VCaP (cell line): ENCODE measurements around the gene APOBEC3G.

ENCODE experiments used
- H3K27ac ChIP-seq: fragments of 450-650 bp; 2 replicates; pipeline ENCODE4 v1.5.1; 2017
- TF ChIP-seq, protein P1 (sequence below): fragments of 450-650 bp; conservative IDR thresholded peaks from 2 replicates; pipeline ENCODE4 v1.5.1; 2017; ENCODE audit warnings: mild to moderate bottlenecking, moderate library complexity

Gene APOBEC3G

DNA sequence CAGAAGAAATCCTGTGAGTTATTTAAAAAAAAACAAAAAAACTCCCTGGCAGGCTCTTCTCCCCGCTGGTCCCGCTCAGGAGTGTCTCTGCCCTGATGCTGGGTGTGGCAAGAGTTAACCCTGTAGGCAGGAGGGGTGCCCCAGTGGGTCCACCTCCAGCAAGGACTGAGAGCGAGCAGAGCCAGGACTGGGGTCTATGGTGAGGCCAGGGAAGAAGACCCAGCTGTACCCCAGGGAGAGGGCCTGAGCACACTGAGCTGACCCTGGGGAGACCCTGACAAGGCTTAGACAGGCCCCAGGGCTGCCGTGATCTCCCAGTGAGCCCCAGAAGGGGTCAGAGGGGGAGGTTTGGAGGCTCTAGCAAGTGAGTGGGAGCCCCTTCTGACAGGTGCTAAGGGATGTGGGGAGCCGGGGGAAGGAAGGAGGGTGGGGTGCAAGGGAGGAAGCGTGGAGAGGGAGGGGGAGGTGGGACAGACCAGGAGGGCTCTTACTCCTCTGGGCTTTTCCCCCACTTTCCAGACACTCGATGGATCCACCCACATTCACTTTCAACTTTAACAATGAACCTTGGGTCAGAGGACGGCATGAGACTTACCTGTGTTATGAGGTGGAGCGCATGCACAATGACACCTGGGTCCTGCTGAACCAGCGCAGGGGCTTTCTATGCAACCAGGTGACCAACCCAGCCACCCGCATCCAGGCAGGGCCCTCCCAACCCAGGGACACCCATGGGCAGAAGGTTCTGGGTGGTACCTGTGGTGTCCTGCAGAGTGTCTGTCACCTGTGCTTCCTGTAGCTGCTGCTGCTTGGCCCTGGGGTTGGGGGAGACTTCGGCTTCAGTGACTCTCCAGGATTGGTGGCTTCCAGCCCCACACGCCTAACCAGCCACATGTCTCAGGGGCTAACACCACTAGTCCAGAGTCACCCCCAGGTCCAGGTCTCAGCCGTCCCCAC is 6.4 kb downstream of the APOBEC3G start:
- TF ChIP-seq, protein P1, sequence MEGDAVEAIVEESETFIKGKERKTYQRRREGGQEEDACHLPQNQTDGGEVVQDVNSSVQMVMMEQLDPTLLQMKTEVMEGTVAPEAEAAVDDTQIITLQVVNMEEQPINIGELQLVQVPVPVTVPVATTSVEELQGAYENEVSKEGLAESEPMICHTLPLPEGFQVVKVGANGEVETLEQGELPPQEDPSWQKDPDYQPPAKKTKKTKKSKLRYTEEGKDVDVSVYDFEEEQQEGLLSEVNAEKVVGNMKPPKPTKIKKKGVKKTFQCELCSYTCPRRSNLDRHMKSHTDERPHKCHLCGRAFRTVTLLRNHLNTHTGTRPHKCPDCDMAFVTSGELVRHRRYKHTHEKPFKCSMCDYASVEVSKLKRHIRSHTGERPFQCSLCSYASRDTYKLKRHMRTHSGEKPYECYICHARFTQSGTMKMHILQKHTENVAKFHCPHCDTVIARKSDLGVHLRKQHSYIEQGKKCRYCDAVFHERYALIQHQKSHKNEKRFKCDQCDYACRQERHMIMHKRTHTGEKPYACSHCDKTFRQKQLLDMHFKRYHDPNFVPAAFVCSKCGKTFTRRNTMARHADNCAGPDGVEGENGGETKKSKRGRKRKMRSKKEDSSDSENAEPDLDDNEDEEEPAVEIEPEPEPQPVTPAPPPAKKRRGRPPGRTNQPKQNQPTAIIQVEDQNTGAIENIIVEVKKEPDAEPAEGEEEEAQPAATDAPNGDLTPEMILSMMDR, result no peak

GRCh38 chr22:39084666-39085065 is 7.6 kb downstream of the APOBEC3G start:
- no peak overlapping the region for H3K27ac ChIP-seq
- TF ChIP-seq, protein P1, result no peak

More for the DNA sequence above, 6.4 kb downstream of the APOBEC3G start:
- no peak overlapping the region for H3K27ac ChIP-seq

DNA sequence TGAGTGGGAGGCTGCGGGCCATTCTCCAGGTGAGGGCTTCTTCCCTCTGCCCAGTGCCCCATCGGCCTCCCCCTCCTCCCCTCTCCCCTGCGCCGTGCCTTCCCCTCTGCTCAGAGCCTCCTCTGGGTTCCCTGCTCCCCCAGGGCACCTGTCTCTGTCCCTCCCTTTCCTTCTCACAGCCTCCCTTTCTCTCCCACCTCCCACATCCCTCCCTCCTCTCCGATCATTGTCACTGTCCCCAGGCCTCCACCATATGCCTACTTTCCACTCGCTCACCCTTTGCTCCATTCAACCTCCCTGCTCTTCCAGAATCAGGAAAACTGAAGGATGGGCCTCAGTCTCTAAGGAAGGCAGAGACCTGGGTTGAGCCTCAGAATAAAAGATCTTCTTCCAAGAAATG is 10.0 kb downstream of the APOBEC3G start:
- TF ChIP-seq, protein P1, result no peak
- H3K27ac ChIP-seq, result no peak overlapping the region

GRCh38 chr22:39087881-39088684 is 11.0 kb downstream of the APOBEC3G start:
- peak overlapping the region; percentile 7; the same call in 1 of the 2 replicates for H3K27ac ChIP-seq
- TF ChIP-seq, protein P1, result no peak

DNA sequence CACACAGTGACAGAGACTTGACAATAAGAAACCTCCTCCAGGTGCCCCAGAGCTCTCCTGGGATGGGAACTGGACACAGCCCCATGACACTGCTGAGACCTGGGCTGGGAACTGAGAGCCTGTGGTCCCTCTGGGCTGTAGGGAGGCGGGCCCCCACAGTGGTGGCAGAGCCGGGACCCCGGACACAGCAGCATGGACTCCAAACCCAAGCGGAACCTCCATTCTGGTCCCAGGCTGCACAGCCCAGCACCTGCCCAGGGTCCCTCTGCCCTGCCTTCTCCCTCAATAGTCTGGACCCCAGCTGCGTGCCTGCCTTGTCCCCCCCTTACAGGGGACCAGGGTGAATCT is 11.6 kb downstream of the APOBEC3G start:
- TF ChIP-seq, protein P1, result no peak
- peak overlapping the region; percentile 7; the same call in 1 of the 2 replicates for H3K27ac ChIP-seq

GRCh38 chr22:39089928-39090327 is 12.9 kb downstream of the APOBEC3G start:
- no peak overlapping the region for H3K27ac ChIP-seq
- TF ChIP-seq, protein P1, result no peak

GRCh38 chr22:39090426-39091064 is 13.5 kb downstream of the APOBEC3G start:
- H3K27ac ChIP-seq, result no peak overlapping the region
- TF ChIP-seq, protein P1, result no peak
